ENCODE measurements around the gene SCRN2.

Gene SCRN2

GRCh38 chr17:47821424-47822391, 19.4 kb downstream of the SCRN2 start, which contains the start of gene OSBPL7:
OSBPL7 (minus strand) TSS chr17:47821794; CDS start chr17:47820278, 1,516 bp downstream.
- FAIRE-seq = peak; percentile 93

GRCh38 chr17:47821031-47821423, 20.0 kb downstream of the SCRN2 start:
- FAIRE-seq = no peak
- DNase-seq (ENCODE audit: low spot score) = no peak

More at GRCh38 chr17:47821424-47822391, 19.4 kb downstream of the SCRN2 start, which contains the start of gene OSBPL7:
- DNase-seq (ENCODE audit: low spot score) = peak; percentile 93

GRCh38 chr17:47820033-47820789, 20.9 kb downstream of the SCRN2 start:
- FAIRE-seq = no peak

GRCh38 chr17:47819475-47819874, 21.6 kb downstream of the SCRN2 start:
- DNase-seq (ENCODE audit: low spot score) (no peak), FAIRE-seq (no peak)

More at GRCh38 chr17:47820033-47820789, 20.9 kb downstream of the SCRN2 start:
- DNase-seq (ENCODE audit: low spot score) = no peak

GRCh38 chr17:47818002-47818695, 22.9 kb downstream of the SCRN2 start:
- DNase-seq (ENCODE audit: low spot score) = no peak
- no peak for FAIRE-seq

- peak; percentile 65 for FAIRE-seq
These were observed 24.1 kb downstream of the SCRN2 start for GRCh38 chr17:47816947-47817346.

GRCh38 chr17:47816111-47816735, 24.9 kb downstream of the SCRN2 start:
- no peak for FAIRE-seq
- DNase-seq (ENCODE audit: low spot score) = no peak

More at GRCh38 chr17:47816947-47817346, 24.1 kb downstream of the SCRN2 start:
- no peak for DNase-seq (ENCODE audit: low spot score)

GRCh38 chr17:47815106-47815918, 25.8 kb downstream of the SCRN2 start:
- DNase-seq (ENCODE audit: low spot score) = no peak
- no peak for FAIRE-seq

- DNase-seq (ENCODE audit: low spot score) = no peak
- FAIRE-seq = no peak
These were observed 27.5 kb downstream of the SCRN2 start for GRCh38 chr17:47813512-47814031.

- DNase-seq (ENCODE audit: low spot score) (no peak), FAIRE-seq (no peak)
These were observed 28.0 kb downstream of the SCRN2 start for GRCh38 chr17:47813077-47813476.

- FAIRE-seq (no peak), DNase-seq (ENCODE audit: low spot score) (no peak)
These were observed 28.7 kb downstream of the SCRN2 start for GRCh38 chr17:47812146-47812920.

GRCh38 chr17:47811709-47812108, 29.4 kb downstream of the SCRN2 start:
- no peak for DNase-seq (ENCODE audit: low spot score)
- FAIRE-seq = no peak

- DNase-seq (ENCODE audit: low spot score) (no peak), FAIRE-seq (no peak)
These were observed 30.0 kb downstream of the SCRN2 start for GRCh38 chr17:47810901-47811635.

GRCh38 chr17:47810200-47810821, 30.8 kb downstream of the SCRN2 start:
- peak; percentile 88 for DNase-seq (ENCODE audit: low spot score)
- peak; percentile 46 for FAIRE-seq

- DNase-seq (ENCODE audit: low spot score) (no peak), FAIRE-seq (peak; percentile 27)
These were observed 32.1 kb downstream of the SCRN2 start for GRCh38 chr17:47808830-47809480.

- no peak for FAIRE-seq
These were observed 32.8 kb downstream of the SCRN2 start for GRCh38 chr17:47808036-47808829.

More at GRCh38 chr17:47808036-47808829, 32.8 kb downstream of the SCRN2 start:
- DNase-seq (ENCODE audit: low spot score) = no peak
